Hepatocyte (in vitro differentiated cells): ENCODE results near the gene RGS14. TPM values are rescaled to one million over a fixed set of nuclear protein-coding genes. Genes with fewer than 3 reads are reported as not detected.
A peak's percentile ranks its signal among the peaks of the same experiment; 100 is the strongest.

Experiments used
- DNase-seq: peaks from one replicate; pipeline ENCODE4 v3.0.0-alpha.2; 2016; ENCODE audit warnings: low spot score
- H2AFZ ChIP-seq: fragments of 200-600 bp; sonication (generic); 2 replicates; pipeline ENCODE4 v1.6.0; 2016; ENCODE audit warnings: antibody characterized with exemption, mild to moderate bottlenecking
- H3K27ac ChIP-seq: fragments of 200-600 bp; sonication (generic); 2 replicates; pipeline ENCODE4 v1.5.1; 2016; ENCODE audit warnings: mild to moderate bottlenecking
- H3K27me3 ChIP-seq: fragments of 200-600 bp; sonication (generic); 2 replicates; pipeline ENCODE4 v1.6.1; 2016
- H3K36me3 ChIP-seq: fragments of 200-600 bp; sonication (generic); replicated peaks from 2 replicates; pipeline ENCODE4 v1.5.1; 2016; ENCODE audit warnings: low read depth; ENCODE audit not compliant: insufficient read depth
- H3K4me1 ChIP-seq: fragments of 200-600 bp; sonication (generic); 2 replicates; pipeline ENCODE4 v1.5.1; 2016; ENCODE audit warnings: mild to moderate bottlenecking, moderate library complexity; ENCODE audit not compliant: insufficient read depth
- H3K4me2 ChIP-seq: fragments of 200-600 bp; sonication (generic); 2 replicates; pipeline ENCODE4 v1.6.0; 2016
- H3K4me3 ChIP-seq: fragments of 200-600 bp; sonication (generic); 2 replicates; pipeline ENCODE4 v1.5.1; 2016; ENCODE audit warnings: mild to moderate bottlenecking
- H3K79me2 ChIP-seq: fragments of 200-600 bp; sonication (generic); 2 replicates; pipeline ENCODE4 v1.6.0; 2017; ENCODE audit warnings: mild to moderate bottlenecking
- H3K9me2 ChIP-seq: fragments of 200-600 bp; sonication (generic); replicated peaks from 2 replicates; pipeline ENCODE4 v1.6.0; 2017; ENCODE audit warnings: mild to moderate bottlenecking; ENCODE audit not compliant: insufficient read depth
- H3K9me3 ChIP-seq: fragments of 200-600 bp; sonication (generic); 2 replicates; pipeline ENCODE4 v1.5.1; 2016; ENCODE audit warnings: low read depth, mild to moderate bottlenecking
- H4K20me1 ChIP-seq: fragments of 200-600 bp; sonication (generic); 2 replicates; pipeline ENCODE4 v1.6.0; 2016; ENCODE audit warnings: mild to moderate bottlenecking; ENCODE audit not compliant: insufficient read depth, poor library complexity, severe bottlenecking
- EZH2 ChIP-seq: fragments of 200-600 bp; sonication (generic); IDR thresholded peaks from 2 replicates; pipeline ENCODE4 v1.6.1; 2016; ENCODE audit warnings: antibody characterized with exemption, mild to moderate bottlenecking, borderline replicate concordance
- EZH2phosphoT487 ChIP-seq: fragments of 200-600 bp; sonication (generic); IDR thresholded peaks from one replicate; pipeline ENCODE4 v1.6.1; 2018; ENCODE audit warnings: antibody characterized with exemption, mild to moderate bottlenecking, low read depth, moderate library complexity; ENCODE audit not compliant: unreplicated experiment, severe bottlenecking
- WGBS: methylation state at CpG from one replicate; pipeline ENCODE4 v1.1.6; 2016; ENCODE audit warnings: low lambda C conversion rate; ENCODE audit errors: missing lambda C conversion rate; 5-methylcytosine and 5-hydroxymethylcytosine counted together
- polyA plus RNA-seq: library from polyadenylated mRNA; unstranded; fragments of >200 nt; fragmentation: Nextera tagmentation; extraction: Ambion mirVana; gene quantifications from 2 replicates; pipeline ENCODE4 v1.2.1, GENCODE V29; 2016
- total RNA-seq: library from RNA; depleted of rRNA; stranded (reverse); fragments of >200 nt; gene quantifications from 2 replicates; pipeline ENCODE4 v1.2.3, GENCODE V29; 2014
- TF ChIP-seq, protein P1 (sequence below): fragments of 200-600 bp; sonication (generic); IDR thresholded peaks from 2 replicates; pipeline ENCODE4 v1.5.1; 2016; ENCODE audit warnings: antibody characterized with exemption, mild to moderate bottlenecking; ENCODE audit not compliant: poor library complexity

RGS14 gene
- total and polyA plus RNA-seq, 2 experiments from 2014 or later = 36.5 to 37.0 TPM

DNA sequence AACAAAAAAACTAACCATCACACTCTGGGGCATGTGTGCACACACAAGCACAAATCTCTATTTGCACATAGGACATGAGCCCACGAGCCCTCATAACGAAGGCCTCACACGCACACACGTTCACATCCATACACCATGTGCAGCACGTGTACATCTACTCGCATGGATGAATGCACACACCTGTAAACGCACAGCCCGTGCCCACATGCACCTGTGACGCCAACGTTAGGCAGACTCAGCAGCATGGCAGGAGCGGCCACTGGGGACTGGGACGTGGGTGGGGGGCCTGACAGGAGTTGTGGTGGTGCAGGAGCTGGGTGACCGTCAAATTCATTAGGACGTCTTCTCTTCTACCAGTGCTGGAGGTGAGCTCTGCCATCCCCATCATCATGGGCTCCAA, 29.7 kb downstream of the RGS14 start:
- H3K27ac ChIP-seq = no peak overlapping the region
- H3K4me2 ChIP-seq = no peak overlapping the region
- no peaks in the 10 kb centered on the region for H3K79me2 ChIP-seq
- 91% methylated on average over 14 of the region's 14 CpGs for WGBS
- H3K36me3 ChIP-seq = no peaks in the 10 kb centered on the region
- no peaks in the 10 kb centered on the region for H3K27me3 ChIP-seq
- no peaks in the 10 kb centered on the region for H4K20me1 ChIP-seq
- peaks cover 3% of the 10 kb centered on the region for H3K4me1 ChIP-seq
- no peak overlapping the region for H2AFZ ChIP-seq
- TF ChIP-seq EZH2phosphoT487 (no peak), EZH2 (no peak)
- TF ChIP-seq, protein P1, sequence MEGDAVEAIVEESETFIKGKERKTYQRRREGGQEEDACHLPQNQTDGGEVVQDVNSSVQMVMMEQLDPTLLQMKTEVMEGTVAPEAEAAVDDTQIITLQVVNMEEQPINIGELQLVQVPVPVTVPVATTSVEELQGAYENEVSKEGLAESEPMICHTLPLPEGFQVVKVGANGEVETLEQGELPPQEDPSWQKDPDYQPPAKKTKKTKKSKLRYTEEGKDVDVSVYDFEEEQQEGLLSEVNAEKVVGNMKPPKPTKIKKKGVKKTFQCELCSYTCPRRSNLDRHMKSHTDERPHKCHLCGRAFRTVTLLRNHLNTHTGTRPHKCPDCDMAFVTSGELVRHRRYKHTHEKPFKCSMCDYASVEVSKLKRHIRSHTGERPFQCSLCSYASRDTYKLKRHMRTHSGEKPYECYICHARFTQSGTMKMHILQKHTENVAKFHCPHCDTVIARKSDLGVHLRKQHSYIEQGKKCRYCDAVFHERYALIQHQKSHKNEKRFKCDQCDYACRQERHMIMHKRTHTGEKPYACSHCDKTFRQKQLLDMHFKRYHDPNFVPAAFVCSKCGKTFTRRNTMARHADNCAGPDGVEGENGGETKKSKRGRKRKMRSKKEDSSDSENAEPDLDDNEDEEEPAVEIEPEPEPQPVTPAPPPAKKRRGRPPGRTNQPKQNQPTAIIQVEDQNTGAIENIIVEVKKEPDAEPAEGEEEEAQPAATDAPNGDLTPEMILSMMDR = no peak
- H3K9me3 ChIP-seq = no peaks in the 10 kb centered on the region
- DNase-seq = no peak
- no peaks in the 10 kb centered on the region for H3K9me2 ChIP-seq
- H3K4me3 ChIP-seq = no peak overlapping the region

DNA sequence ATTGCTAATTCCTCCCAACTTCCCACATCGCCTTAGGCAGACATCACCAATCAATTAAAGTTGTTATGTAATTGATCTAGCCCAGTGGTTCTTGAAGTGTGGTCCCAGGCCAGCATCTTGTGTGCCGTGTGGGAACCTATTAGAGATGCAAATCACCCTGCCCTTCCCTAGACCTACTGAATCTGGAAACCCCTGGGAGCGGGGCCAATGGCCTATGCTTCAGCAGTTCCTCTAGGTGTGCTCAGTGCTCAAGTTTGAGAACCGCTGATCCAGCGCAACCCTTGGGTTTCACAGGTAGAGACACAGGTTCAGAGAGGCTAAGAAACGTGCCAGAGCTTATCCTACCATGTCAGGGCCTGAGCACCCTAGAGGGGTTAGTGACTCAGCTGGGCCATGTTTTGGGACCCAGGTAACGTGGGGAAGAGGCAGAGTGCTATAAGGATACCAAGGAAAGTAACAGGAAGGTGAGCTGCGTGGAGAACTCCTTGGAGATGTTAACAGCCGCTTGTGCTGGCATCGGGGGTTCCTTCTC, 30.9 kb downstream of the RGS14 start:
- no peaks in the 10 kb centered on the region for H3K36me3 ChIP-seq
- peak overlapping the region; percentile 72 for H3K27ac ChIP-seq
- no peak for TF ChIP-seq EZH2phosphoT487
- TF ChIP-seq EZH2 = no peak
- TF ChIP-seq, protein P1 = no peak
- H3K4me2 ChIP-seq = no peak overlapping the region
- H3K9me2 ChIP-seq = no peaks in the 10 kb centered on the region
- 92% methylated on average over 10 of the region's 10 CpGs for WGBS
- H3K4me1 ChIP-seq = peaks cover 3% of the 10 kb centered on the region
- no peak for DNase-seq
- H3K4me3 ChIP-seq = no peak overlapping the region
- no peaks in the 10 kb centered on the region for H3K79me2 ChIP-seq
- no peak overlapping the region for H2AFZ ChIP-seq
- no peaks in the 10 kb centered on the region for H3K9me3 ChIP-seq
- H3K27me3 ChIP-seq = no peaks in the 10 kb centered on the region
- no peaks in the 10 kb centered on the region for H4K20me1 ChIP-seq

DNA sequence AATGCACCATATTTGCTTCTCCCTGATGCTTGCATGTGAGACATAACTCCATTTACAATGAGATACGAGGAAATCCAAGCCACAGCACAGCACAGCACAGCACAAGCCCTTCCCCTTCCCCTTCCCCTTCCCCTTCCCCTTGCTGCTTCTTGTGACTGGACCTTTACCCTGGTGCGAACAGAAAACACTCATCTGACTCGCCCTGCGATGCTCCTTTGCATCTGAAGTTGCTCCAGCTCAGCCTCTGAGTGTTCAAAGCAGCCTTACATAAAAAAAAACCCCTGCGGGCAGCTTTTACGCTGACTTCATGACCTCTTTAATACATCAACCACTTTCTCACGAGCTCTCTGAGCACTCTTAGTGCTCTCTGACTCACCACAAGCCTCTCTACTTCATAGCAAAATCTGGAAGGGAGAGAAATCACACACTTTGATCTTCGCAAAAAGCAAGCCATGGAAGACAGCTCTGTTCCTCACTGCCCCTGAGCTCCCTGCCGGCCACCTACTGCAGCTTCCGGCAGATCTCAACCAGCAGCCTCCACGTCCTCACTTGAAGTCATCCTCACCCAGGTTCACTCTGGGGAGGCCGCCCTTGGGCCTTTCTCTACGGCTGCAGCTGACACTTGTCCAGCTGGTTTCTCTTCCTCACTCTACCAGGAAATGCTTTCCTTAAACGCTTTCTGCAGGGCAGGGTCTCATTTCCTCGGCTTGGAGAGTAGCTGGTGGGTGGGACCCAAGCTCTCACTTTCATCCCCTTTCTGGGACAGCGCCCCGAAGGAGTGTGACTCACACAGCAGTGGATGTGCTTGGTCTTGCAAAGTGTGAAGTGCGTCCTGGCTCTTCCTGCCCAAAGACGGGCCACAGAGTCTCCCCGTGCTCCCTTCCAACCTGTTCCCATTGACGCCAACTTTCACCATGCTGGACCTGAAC, 31.8 kb downstream of the RGS14 start:
- H3K27me3 ChIP-seq = no peaks in the 10 kb centered on the region
- no peaks in the 10 kb centered on the region for H3K36me3 ChIP-seq
- peaks cover 3% of the 10 kb centered on the region for H3K4me1 ChIP-seq
- H3K9me2 ChIP-seq = no peaks in the 10 kb centered on the region
- TF ChIP-seq, protein P1 = no peak
- TF ChIP-seq EZH2phosphoT487 (no peak), EZH2 (no peak)
- H2AFZ ChIP-seq = no peak overlapping the region
- H3K4me2 ChIP-seq = peak overlapping the region; percentile 52
- no peaks in the 10 kb centered on the region for H3K79me2 ChIP-seq
- no peak overlapping the region for H3K4me3 ChIP-seq
- 50% methylated on average over 21 of the region's 21 CpGs for WGBS
- H4K20me1 ChIP-seq = no peaks in the 10 kb centered on the region
- no peaks in the 10 kb centered on the region for H3K9me3 ChIP-seq
- DNase-seq = peak; percentile 64
- H3K27ac ChIP-seq = peak overlapping the region; percentile 72
